Measurements from ENCODE around the gene NLRP5. TPM values are rescaled to one million over a fixed set of nuclear protein-coding genes. Genes with fewer than 3 reads are reported as not detected.
A peak's percentile ranks its signal among the peaks of the same experiment; 100 is the strongest.
"Not testable (repeated sequence)": the region's sequence is repeated elsewhere in the genome, so short reads cannot be mapped to it uniquely, and the experiment has no call there.

NLRP5 gene
- total RNA-seq, 1 experiment from 2014 or later: not detected

DNA sequence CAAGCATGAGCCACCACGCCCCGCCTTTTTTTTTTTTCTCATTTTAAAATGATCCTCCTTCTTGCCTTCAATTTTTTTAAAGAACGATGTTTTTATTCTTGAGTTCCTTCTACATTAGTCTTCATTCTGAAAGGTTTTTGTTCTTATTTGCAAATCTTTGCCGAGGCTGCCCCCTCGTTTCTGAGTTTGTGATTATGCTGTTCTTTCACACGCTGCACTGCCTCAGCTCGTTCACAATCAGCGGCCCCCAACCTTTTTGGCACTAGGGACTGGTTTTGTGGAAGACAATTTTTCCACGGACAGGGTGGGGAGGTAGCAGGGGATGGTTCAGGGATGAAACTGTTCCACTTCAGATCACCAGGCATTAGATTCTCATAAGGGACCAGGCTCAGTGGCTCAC is 107.9 kb downstream of the NLRP5 start:
- intact Hi-C loops (cut with micrococcal nuclease; ENCODE audit: unreplicated experiment): no loop called here
- no peak overlapping the region for H3K4me3 ChIP-seq
- H3K4me2 ChIP-seq: no peak overlapping the region
- no peak overlapping the region for H2AFZ ChIP-seq
- ChIA-PET CTCF (no interaction called here), POLR2A (ENCODE audit: unreplicated experiment) (no interaction called here)
- H3K27ac ChIP-seq: 0 out of 2 replicates have a peak overlapping the region, but pooled peaks have one; percentile 23
- H3F3A ChIP-seq (ENCODE audit: insufficient read depth, low read depth): peaks cover 44% of the 10 kb centered on the region
- H3K79me2 ChIP-seq (ENCODE audit: low read depth): peaks cover 57% of the 10 kb centered on the region
- no peaks in the 10 kb centered on the region for H3K9me2 ChIP-seq (ENCODE audit: insufficient read depth)
- peaks cover 38% of the 10 kb centered on the region for H3K4me1 ChIP-seq (replicated peaks; ENCODE audit: insufficient read depth)
- no peaks in the 10 kb centered on the region for H3K9me3 ChIP-seq (ENCODE audit: insufficient read depth, low read depth)
- no peak for DNase-seq
- TF ChIP-seq, protein P1, sequence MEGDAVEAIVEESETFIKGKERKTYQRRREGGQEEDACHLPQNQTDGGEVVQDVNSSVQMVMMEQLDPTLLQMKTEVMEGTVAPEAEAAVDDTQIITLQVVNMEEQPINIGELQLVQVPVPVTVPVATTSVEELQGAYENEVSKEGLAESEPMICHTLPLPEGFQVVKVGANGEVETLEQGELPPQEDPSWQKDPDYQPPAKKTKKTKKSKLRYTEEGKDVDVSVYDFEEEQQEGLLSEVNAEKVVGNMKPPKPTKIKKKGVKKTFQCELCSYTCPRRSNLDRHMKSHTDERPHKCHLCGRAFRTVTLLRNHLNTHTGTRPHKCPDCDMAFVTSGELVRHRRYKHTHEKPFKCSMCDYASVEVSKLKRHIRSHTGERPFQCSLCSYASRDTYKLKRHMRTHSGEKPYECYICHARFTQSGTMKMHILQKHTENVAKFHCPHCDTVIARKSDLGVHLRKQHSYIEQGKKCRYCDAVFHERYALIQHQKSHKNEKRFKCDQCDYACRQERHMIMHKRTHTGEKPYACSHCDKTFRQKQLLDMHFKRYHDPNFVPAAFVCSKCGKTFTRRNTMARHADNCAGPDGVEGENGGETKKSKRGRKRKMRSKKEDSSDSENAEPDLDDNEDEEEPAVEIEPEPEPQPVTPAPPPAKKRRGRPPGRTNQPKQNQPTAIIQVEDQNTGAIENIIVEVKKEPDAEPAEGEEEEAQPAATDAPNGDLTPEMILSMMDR (conservative IDR thresholded peaks at IDR 0.05): no peak
- no peak for TF ChIP-seq EZH2 (IDR thresholded peaks at IDR 0.05; ENCODE audit: low read depth)
- no peaks in the 10 kb centered on the region; the same call in 1 of the 2 replicates for H3K36me3 ChIP-seq (ENCODE audit: low read depth)
- BruUV-seq (replicated peaks): no TSS peak
- H3K27me3 ChIP-seq (ENCODE audit: insufficient read depth, low read depth): no peaks in the 10 kb centered on the region
- peaks cover 50% of the 10 kb centered on the region for H4K20me1 ChIP-seq (ENCODE audit: insufficient read depth)

DNA sequence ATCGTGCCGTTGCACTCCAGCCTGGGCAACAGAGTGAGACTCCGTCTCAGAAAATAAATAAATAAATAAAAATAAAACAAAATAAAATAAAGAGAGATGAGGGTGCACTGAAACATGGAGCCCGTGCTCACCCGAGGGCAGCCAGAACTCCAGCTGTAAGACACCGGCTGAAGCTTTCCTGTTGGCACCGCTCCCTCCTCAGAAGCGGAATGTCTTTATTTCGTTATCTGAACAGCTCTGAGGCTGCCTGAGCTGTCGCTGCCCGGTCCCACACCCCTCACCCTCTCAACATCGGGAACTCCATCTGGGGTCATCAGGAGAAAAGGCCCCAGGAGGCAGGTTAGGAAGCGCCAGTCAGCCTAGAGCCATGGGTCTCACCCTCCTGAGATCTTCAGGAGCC is 110.1 kb downstream of the NLRP5 start:
- Histone ChIP-seq H3K9me2 (ENCODE audit: insufficient read depth) (no peaks in the 10 kb centered on the region), H2AFZ (no peak overlapping the region), H3K27me3 (ENCODE audit: insufficient read depth, low read depth) (no peaks in the 10 kb centered on the region), H3K79me2 (ENCODE audit: low read depth) (peaks cover 51% of the 10 kb centered on the region), H3K4me3 (no peak overlapping the region), H3K27ac (no peak overlapping the region), H3K9me3 (ENCODE audit: insufficient read depth, low read depth) (no peaks in the 10 kb centered on the region), H4K20me1 (ENCODE audit: insufficient read depth) (peaks cover 48% of the 10 kb centered on the region), H3K36me3 (ENCODE audit: low read depth) (no peaks in the 10 kb centered on the region; the same call in 1 of the 2 replicates), H3K4me1 (replicated peaks; ENCODE audit: insufficient read depth) (peaks cover 18% of the 10 kb centered on the region), H3K4me2 (no peak overlapping the region), H3F3A (ENCODE audit: insufficient read depth, low read depth) (peaks cover 25% of the 10 kb centered on the region)
- DNase-seq: no peak
- CTCF ChIA-PET: no interaction called here
- BruUV-seq (replicated peaks): no TSS peak
- intact Hi-C loops (cut with micrococcal nuclease; ENCODE audit: unreplicated experiment): no loop called here
- TF ChIP-seq, protein P1 (conservative IDR thresholded peaks at IDR 0.05): no peak
- no peak for TF ChIP-seq EZH2 (IDR thresholded peaks at IDR 0.05; ENCODE audit: low read depth)
- POLR2A ChIA-PET (ENCODE audit: unreplicated experiment): no interaction called here

DNA sequence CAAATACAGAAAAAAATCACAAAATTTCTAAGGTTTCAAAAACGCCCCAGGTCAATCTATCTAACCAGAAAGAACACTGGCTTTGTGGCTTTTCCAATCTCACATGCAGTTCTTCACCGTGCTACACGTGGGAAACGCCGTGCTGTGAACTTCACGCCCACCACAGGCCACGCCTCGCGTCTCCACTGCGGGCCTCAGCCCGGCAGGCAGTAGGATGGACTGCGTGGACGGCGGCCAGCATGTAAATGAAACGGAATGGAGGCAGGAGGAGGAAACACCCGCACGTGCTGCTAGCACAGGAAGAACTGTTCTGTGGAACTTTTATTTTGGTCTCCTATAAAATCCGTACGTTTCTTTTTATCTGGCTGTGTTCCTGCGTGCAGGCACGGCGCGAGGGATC is 110.7 kb downstream of the NLRP5 start:
- H3K79me2 ChIP-seq (ENCODE audit: low read depth): peaks cover 53% of the 10 kb centered on the region

DNA sequence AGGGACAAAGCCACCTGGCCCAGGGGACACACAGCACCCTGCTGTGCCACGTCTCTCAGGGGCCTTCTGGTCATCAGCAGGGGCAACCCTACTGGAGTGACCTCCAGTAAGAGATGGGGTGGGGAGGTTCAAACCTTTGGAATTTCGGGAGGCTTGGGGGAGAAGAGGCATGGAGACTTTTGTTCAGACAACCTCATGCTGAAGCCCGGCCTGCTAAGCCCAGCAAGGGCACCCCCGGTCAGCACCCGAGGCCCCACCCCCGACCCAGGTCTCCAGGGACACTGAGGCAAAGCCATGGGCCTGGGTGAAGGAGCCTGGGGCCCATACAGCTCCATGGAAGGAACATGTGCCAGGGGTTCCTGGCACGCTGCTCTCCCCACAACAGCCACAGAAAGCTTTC is 111.2 kb downstream of the NLRP5 start:
- Histone ChIP-seq H3F3A (ENCODE audit: insufficient read depth, low read depth) (peaks cover 13% of the 10 kb centered on the region), H2AFZ (no peak overlapping the region), H3K9me2 (ENCODE audit: insufficient read depth) (no peaks in the 10 kb centered on the region), H3K79me2 (ENCODE audit: low read depth) (peaks cover 53% of the 10 kb centered on the region), H3K27ac (no peak overlapping the region), H3K4me3 (no peak overlapping the region), H3K4me1 (replicated peaks; ENCODE audit: insufficient read depth) (peaks cover 10% of the 10 kb centered on the region), H3K4me2 (no peak overlapping the region), H3K27me3 (ENCODE audit: insufficient read depth, low read depth) (no peaks in the 10 kb centered on the region), H3K36me3 (ENCODE audit: low read depth) (no peaks in the 10 kb centered on the region; the same call in 1 of the 2 replicates), H4K20me1 (ENCODE audit: insufficient read depth) (peaks cover 52% of the 10 kb centered on the region), H3K9me3 (ENCODE audit: insufficient read depth, low read depth) (no peaks in the 10 kb centered on the region)
- no peak for TF ChIP-seq EZH2 (IDR thresholded peaks at IDR 0.05; ENCODE audit: low read depth)
- TF ChIP-seq, protein P1 (conservative IDR thresholded peaks at IDR 0.05): no peak
- CTCF ChIA-PET: no interaction called here
- intact Hi-C loops (cut with micrococcal nuclease; ENCODE audit: unreplicated experiment): no loop called here
- POLR2A ChIA-PET (ENCODE audit: unreplicated experiment): no interaction called here
- BruUV-seq (replicated peaks): no TSS peak
- no peak for DNase-seq

More for the DNA sequence above, 110.7 kb downstream of the NLRP5 start:
- CTCF ChIA-PET: no interaction called here
- H3K27me3 ChIP-seq (ENCODE audit: insufficient read depth, low read depth): no peaks in the 10 kb centered on the region
- no peak for DNase-seq
- intact Hi-C loops (cut with micrococcal nuclease; ENCODE audit: unreplicated experiment): no loop called here
- no peaks in the 10 kb centered on the region for H3K9me3 ChIP-seq (ENCODE audit: insufficient read depth, low read depth)
- TF ChIP-seq EZH2 (IDR thresholded peaks at IDR 0.05; ENCODE audit: low read depth): no peak
- H3K27ac ChIP-seq: no peak overlapping the region
- H3K4me1 ChIP-seq (replicated peaks; ENCODE audit: insufficient read depth): peaks cover 15% of the 10 kb centered on the region
- POLR2A ChIA-PET (ENCODE audit: unreplicated experiment): no interaction called here
- BruUV-seq (replicated peaks): no TSS peak
- H4K20me1 ChIP-seq (ENCODE audit: insufficient read depth): peaks cover 51% of the 10 kb centered on the region
- H3K36me3 ChIP-seq (ENCODE audit: low read depth): no peaks in the 10 kb centered on the region; the same call in 1 of the 2 replicates
- H3F3A ChIP-seq (ENCODE audit: insufficient read depth, low read depth): peaks cover 18% of the 10 kb centered on the region
- no peak overlapping the region for H2AFZ ChIP-seq
- H3K4me3 ChIP-seq: no peak overlapping the region
- no peaks in the 10 kb centered on the region for H3K9me2 ChIP-seq (ENCODE audit: insufficient read depth)
- no peak overlapping the region for H3K4me2 ChIP-seq

DNA sequence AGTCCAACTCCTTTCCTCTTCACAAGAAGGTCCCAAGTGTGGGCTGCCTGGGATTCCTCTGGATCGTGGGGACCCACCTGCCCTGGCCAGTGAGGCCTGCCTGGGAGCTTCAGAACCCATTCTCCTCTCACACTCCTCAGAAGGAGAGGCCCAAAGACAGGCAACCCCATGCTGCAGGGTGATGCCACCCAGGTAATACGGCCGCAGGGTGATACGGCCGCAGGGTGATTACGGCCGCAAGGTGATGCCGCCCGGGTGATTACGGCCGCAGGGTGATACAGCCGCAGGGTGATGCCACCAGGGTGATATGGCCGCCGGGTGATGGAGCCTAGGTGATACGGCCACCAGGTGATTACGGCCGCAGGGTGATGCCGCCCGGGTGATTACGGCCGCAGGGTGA is 111.7 kb downstream of the NLRP5 start:
- CTCF ChIA-PET; H3F3A ChIP-seq (ENCODE audit: insufficient read depth, low read depth); H3K27me3 ChIP-seq (ENCODE audit: insufficient read depth, low read depth); H3K9me2 ChIP-seq (ENCODE audit: insufficient read depth); intact Hi-C loops (cut with micrococcal nuclease; ENCODE audit: unreplicated experiment); H3K4me3 ChIP-seq; H3K36me3 ChIP-seq (ENCODE audit: low read depth); H3K4me1 ChIP-seq (replicated peaks; ENCODE audit: insufficient read depth); H3K27ac ChIP-seq; POLR2A ChIA-PET (ENCODE audit: unreplicated experiment); H2AFZ ChIP-seq; H3K4me2 ChIP-seq; DNase-seq; H3K9me3 ChIP-seq (ENCODE audit: insufficient read depth, low read depth); BruUV-seq (replicated peaks): not testable (repeated sequence)
- peaks cover 51% of the 10 kb centered on the region for H3K79me2 ChIP-seq (ENCODE audit: low read depth)
- peaks cover 57% of the 10 kb centered on the region for H4K20me1 ChIP-seq (ENCODE audit: insufficient read depth)
